Measurements from ENCODE around the gene SLC6A3. TPM values are rescaled to one million over a fixed set of nuclear protein-coding genes. Genes with fewer than 3 reads are reported as not detected.
A peak's percentile ranks its signal among the peaks of the same experiment; 100 is the strongest.

SLC6A3 gene
- total RNA-seq, 4 donors from 2014 or later = 0.16 TPM; not detected in 3

DNA sequence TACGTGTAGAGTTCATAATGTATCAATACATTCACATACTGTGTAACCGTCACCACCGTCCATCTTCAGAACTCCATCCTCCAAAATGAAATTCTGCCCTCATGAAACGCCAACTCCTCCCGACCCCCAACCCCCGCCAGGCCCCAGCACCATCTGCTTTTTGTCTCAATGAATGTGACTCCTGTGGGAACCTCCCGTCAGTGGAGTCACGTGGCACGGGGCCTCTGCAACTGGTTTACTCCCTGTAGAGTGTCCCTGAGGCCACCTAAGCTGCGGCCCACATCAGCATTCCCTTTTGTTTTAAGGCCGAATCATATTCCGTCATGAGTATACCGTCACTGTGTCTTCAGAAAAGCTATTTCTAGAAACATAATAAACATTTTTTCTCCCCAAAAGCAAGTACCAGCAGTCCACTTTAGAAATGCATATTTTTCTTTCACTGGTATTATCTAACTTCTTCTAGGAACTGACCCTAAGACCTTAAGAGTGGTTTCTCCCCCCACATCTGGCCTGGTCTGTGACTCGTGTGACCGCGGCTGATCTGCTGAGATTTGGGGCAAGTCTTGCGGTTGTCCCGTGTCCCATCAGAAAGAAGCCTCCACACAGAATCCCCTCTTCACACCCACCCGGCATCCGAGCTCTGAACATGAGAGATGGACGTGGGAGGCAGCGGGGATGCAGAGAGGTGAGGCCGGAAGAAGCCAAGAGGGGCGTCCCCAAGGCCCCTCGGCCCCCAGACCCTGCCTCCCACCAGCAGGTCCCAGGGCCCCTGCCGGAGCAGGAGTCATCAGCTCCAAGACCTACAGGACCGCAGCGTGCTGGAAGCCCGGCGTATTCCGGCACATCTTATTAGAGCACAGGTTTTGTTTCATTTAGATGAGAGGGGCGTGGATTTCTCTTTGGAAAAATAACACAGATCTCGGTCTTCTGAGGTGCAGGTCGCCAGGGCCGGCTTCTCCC, 38.3 kb downstream of the SLC6A3 start:
- no peak overlapping the region for H3K27ac ChIP-seq
- H3K4me1 ChIP-seq = no peaks in the 10 kb centered on the region
- TF ChIP-seq, protein P1, sequence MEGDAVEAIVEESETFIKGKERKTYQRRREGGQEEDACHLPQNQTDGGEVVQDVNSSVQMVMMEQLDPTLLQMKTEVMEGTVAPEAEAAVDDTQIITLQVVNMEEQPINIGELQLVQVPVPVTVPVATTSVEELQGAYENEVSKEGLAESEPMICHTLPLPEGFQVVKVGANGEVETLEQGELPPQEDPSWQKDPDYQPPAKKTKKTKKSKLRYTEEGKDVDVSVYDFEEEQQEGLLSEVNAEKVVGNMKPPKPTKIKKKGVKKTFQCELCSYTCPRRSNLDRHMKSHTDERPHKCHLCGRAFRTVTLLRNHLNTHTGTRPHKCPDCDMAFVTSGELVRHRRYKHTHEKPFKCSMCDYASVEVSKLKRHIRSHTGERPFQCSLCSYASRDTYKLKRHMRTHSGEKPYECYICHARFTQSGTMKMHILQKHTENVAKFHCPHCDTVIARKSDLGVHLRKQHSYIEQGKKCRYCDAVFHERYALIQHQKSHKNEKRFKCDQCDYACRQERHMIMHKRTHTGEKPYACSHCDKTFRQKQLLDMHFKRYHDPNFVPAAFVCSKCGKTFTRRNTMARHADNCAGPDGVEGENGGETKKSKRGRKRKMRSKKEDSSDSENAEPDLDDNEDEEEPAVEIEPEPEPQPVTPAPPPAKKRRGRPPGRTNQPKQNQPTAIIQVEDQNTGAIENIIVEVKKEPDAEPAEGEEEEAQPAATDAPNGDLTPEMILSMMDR (IDR thresholded peaks at IDR 0.05) = no peak
- no peak for TF ChIP-seq POLR2AphosphoS5 (IDR thresholded peaks at IDR 0.05)
- no peak for TF ChIP-seq POLR2A (IDR thresholded peaks at IDR 0.05)
- TF ChIP-seq EP300 (IDR thresholded peaks at IDR 0.05) = no peak
- H3K27me3 ChIP-seq = peaks cover 35% of the 10 kb centered on the region
- peak in 1 of 2 donors; percentile 42 for DNase-seq (ENCODE audit: low spot score in 2 of 2)
- 71% methylated on average over 29 of the region's 35 CpGs for WGBS
- H3K4me3 ChIP-seq = no peak overlapping the region
- no peaks in the 10 kb centered on the region for H3K9me3 ChIP-seq
- H3K36me3 ChIP-seq = no peaks in the 10 kb centered on the region

DNA sequence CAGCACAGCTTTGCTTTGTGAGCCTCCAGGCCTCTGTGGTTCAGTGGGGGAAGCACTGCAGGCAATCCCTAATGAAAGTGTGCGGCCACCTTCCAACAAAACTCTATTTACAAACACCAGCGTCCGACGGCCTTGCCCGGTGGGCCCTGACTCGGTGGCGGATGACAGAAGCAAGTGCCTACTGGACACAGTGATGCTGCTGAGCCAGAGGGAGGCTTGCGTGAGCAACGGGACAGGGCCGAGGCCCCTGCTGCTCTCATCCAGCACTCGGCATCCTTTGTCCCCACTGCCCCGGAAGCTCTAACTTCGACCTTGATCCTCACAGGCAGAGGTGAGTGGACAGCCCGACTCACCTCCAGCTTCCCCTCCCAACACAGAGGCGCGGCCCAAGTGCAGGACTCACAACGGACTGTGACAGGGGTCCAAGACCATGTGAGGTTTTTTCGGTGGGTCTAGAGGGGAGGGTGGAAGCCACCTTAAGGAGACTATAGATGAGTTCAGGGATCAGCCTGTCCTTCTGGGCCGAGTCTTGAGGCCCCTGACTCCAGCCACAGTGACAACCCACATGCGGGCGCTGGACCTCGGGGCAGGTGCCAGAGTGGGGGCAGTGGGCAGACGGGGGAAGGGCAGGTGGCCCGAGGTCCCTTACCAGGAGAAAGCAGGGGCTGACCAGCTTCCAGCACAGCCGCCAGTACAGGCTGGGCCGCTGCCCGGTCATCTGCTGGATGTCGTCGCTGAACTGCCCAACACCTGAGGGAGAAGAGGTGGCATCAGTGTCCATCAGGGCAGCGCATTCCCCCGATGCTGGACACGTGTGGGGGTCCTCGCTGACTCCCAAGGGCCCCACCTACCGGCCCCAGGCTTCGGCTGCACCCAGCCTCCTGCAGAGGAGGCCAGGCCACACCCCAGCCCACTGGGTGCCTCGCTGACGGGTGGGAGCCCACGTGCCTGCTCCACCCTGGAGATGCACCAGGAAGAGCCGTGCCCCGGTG, 39.4 kb downstream of the SLC6A3 start:
- no peaks in the 10 kb centered on the region for H3K9me3 ChIP-seq
- 85% methylated on average over 20 of the region's 40 CpGs for WGBS
- TF ChIP-seq POLR2A (IDR thresholded peaks at IDR 0.05) = no peak
- TF ChIP-seq, protein P1 (IDR thresholded peaks at IDR 0.05) = no peak
- no peak for TF ChIP-seq EP300 (IDR thresholded peaks at IDR 0.05)
- TF ChIP-seq POLR2AphosphoS5 (IDR thresholded peaks at IDR 0.05) = no peak
- no peak overlapping the region for H3K4me3 ChIP-seq
- peaks cover 33% of the 10 kb centered on the region for H3K27me3 ChIP-seq
- H3K27ac ChIP-seq = no peak overlapping the region
- no peaks in the 10 kb centered on the region for H3K36me3 ChIP-seq
- no peaks in the 10 kb centered on the region for H3K4me1 ChIP-seq
- DNase-seq (ENCODE audit: low spot score in 2 of 2) = peak in 1 of 2 donors; percentile 59

DNA sequence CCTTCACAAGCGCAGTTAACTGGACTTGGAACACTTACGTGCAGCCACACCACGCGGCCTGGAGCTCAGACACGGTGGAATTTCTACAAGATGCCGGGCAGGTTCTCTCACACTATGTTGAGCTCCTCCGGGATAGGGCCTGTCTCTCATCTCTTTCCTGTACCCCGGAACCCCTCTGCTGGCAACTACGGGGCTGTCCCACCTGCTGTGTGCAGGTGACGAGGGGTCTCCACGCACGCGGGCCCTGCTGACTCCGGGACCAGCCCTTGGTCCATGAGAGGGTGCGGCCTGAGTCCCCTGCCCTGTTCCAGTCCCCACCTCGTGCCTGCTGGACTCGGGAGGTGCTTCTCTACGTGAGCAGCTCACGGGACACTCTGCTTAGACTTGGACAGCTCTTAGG, 40.1 kb downstream of the SLC6A3 start:
- Histone ChIP-seq H3K27me3 (peaks cover 35% of the 10 kb centered on the region), H3K9me3 (no peaks in the 10 kb centered on the region), H3K4me3 (no peak overlapping the region), H3K4me1 (no peaks in the 10 kb centered on the region), H3K36me3 (no peaks in the 10 kb centered on the region), H3K27ac (no peak overlapping the region)
- 55% methylated on average over 4 of the region's 19 CpGs for WGBS
- DNase-seq (ENCODE audit: low spot score in 2 of 2) = no peak
- TF ChIP-seq POLR2A (IDR thresholded peaks at IDR 0.05) = no peak
- no peak for TF ChIP-seq EP300 (IDR thresholded peaks at IDR 0.05)
- TF ChIP-seq, protein P1 (IDR thresholded peaks at IDR 0.05) = no peak
- no peak for TF ChIP-seq POLR2AphosphoS5 (IDR thresholded peaks at IDR 0.05)

DNA sequence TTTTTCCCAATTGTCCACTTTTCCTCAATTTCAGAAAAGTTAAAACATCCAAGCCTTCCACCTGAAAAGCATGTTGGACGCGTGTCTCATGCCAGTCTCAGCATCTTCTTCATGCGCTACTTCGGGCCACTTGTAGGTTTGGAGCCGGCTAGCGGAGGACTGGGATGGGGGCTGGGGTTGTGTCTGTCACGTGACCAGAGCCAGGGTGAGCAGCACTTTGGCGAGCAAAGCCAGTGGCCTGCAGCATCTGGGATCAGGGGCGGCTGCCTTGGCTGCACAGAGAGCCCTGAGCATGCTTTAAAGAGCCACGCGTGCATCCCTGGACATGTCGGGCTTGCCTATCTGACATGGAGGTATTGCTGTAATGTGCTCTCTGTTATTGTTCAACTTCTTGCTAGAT, 41.2 kb downstream of the SLC6A3 start:
- peak in 1 of 2 donors; percentile 31 for DNase-seq (ENCODE audit: low spot score in 2 of 2)
- H3K9me3 ChIP-seq = no peaks in the 10 kb centered on the region
- no peak overlapping the region for H3K4me3 ChIP-seq
- no peaks in the 10 kb centered on the region for H3K4me1 ChIP-seq
- TF ChIP-seq POLR2A (IDR thresholded peaks at IDR 0.05) (no peak), POLR2AphosphoS5 (IDR thresholded peaks at IDR 0.05) (no peak), EP300 (IDR thresholded peaks at IDR 0.05) (no peak)
- TF ChIP-seq, protein P1 (IDR thresholded peaks at IDR 0.05) = no peak
- peaks cover 38% of the 10 kb centered on the region for H3K27me3 ChIP-seq
- H3K27ac ChIP-seq = no peak overlapping the region
- no peaks in the 10 kb centered on the region for H3K36me3 ChIP-seq
- WGBS = 75% methylated on average over 9 of the region's 12 CpGs

Measured in suprapubic skin (tissue), 4 donors.